GM13976 (cell line): Measurements from ENCODE around the gene SESN1.
"Not testable (repeated sequence)": the region's sequence is repeated elsewhere in the genome, so short reads cannot be mapped to it uniquely, and the experiment has no call there.

ENCODE experiments used
- DNase-seq: peaks from one replicate; pipeline ENCODE4 v3.0.0; 2012; ENCODE audit warnings: low spot score
- CTCF ChIP-seq: IDR thresholded peaks from 2 replicates; pipeline ENCODE4 v1.5.1; 2012; ENCODE audit warnings: borderline replicate concordance, mild to moderate bottlenecking; ENCODE audit not compliant: insufficient read depth; ENCODE audit errors: extremely low read depth, missing control alignments, control extremely low read depth
- in situ Hi-C: fragments of 300-500 bp; cut with MboI; formaldehyde crosslinking; loops from one replicate; pipeline ENCODE4 v1.12.0; 2022; ENCODE audit warnings: low sequenced_read_pairs, mixed read lengths, inconsistent platforms; ENCODE audit not compliant: unreplicated experiment

The SESN1 gene

GRCh38 chr6:109095036-109095834 is 589 bp upstream of the SESN1 start, which contains the start of gene CEP57L1:
Gene CEP57L1, plus strand, starts transcription at chr6:109095507. Its CDS starts 49,715 bp downstream, at chr6:109145222.
- DNase-seq, result peak; percentile 86
- TF ChIP-seq CTCF, result peak; percentile 30
- in situ Hi-C loops, result loop anchor here (10.0 kb wide), 1 partner anchor 290 kb away; the partner anchor contains the start of gene CD164

DNA sequence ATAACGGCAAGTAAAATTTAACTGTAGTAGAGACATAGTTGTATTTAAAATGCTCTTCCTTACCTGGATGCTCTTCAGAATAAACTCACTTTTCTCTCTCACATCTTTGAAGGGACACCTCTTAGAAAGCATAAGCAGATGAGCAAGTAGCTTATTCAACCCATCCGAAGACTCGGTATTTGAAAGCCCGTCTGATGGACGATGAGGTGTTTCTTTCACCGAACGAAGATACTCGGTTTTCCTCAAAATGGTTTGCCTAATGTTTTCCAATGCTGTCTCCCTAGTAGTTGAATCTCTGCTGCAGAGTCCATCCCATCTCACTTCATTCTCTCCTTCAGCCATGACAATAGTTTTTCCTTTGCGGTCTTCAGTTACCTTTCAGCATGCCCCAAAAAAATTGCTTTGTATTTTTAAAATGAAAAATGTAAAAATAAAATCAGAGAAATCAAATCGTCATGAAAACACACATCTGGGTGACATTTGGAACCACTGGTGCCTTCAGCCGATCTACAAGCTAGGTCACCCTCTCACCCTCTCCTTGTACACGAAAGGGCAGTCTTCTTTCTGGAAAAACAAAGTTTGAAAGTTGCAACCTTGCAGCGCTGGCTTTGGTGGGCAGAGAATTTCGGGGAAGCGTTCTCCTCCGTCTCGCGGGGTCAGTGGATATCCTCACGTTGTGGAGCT is 772 bp downstream of the SESN1 start:
- in situ Hi-C loops, result loop anchor here (10.0 kb wide), 1 partner anchor 291 kb away; the partner anchor contains the start of gene CD164
- no peak for DNase-seq
- TF ChIP-seq CTCF, result no peak

GRCh38 chr6:109092074-109092473 is 2.6 kb downstream of the SESN1 start:
- in situ Hi-C loops, result loop anchor here (10.0 kb wide), 1 partner anchor 293 kb away; the partner anchor contains the start of gene CD164
- DNase-seq, result no peak

GRCh38 chr6:109091314-109092024 is 3.2 kb downstream of the SESN1 start:
- DNase-seq, result no peak
- TF ChIP-seq CTCF, result no peak
- in situ Hi-C loops, result loop anchor here (10.0 kb wide), 1 partner anchor 293 kb away; the partner anchor contains the start of gene CD164

More at GRCh38 chr6:109092074-109092473, 2.6 kb downstream of the SESN1 start:
- TF ChIP-seq CTCF, result no peak

- in situ Hi-C loops, result no loop called here
- no peak for DNase-seq
- TF ChIP-seq CTCF, result no peak
Measured at GRCh38 chr6:109088995-109089394, 5.7 kb downstream of the SESN1 start.

DNA sequence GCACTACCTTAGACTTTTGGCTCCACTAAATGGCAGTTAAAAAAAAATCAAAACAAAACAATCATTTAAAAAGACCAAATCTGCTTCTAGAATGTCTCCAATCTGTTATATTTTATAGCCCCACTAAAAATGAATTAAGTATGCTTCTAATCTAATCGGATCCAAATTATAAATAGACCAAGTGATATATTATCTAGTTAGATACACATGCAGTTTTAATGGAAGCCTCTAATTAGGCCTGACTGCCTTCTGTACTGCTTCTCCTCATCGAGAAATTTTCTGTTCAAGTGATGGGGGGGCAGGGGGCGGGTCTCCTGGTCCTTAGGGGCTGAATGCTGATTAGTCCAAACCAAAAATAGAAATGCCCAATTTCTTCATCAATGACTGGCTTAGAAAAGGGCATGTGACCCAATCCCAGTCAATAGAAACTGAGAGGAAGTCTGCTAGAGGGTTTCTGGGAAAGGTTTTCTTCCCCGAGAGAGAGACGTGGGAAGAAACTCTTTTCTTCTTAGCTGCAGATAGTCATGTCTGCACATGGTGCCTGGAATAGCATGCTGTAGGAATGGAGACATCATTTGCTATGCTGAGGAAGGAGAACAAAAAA is 6.9 kb downstream of the SESN1 start:
- no peak for DNase-seq
- in situ Hi-C loops, result no loop called here
- TF ChIP-seq CTCF, result no peak

DNA sequence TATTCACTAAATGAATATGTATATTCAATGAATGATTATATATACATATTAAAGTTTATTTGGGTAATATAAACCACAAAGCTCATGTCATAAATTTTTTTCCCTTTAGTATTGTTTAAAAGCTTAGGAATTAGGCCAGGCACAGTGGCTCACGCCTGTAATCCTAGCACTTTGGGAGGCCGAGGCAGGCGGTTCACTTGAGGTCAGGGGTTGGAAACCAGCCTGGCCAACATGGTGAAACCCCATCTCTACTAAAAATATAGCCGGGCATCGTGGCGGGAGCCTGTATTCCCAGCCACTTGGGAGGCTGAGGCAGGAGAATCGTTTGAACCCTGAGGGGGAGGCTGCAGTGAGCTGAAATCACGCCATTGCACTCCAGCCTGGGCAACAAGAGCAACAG is 10.5 kb downstream of the SESN1 start:
- DNase-seq, in situ Hi-C loops: not testable (repeated sequence)
